Epithelial cell of proximal tubule (primary cell): ENCODE measurements around the gene CD200R1L. TPM values are rescaled to one million over a fixed set of nuclear protein-coding genes. Genes with fewer than 3 reads are reported as not detected.

Experiments used
- DNase-seq: peaks from one replicate; pipeline ENCODE4 v3.0.0-alpha.2; 2011; ENCODE audit warnings: low read depth
- H3K4me3 ChIP-seq: 2 replicates; pipeline ENCODE4 v1.5.1; 2011; ENCODE audit warnings: low read depth, mild to moderate bottlenecking, low read length
- CTCF ChIP-seq: conservative IDR thresholded peaks from 2 replicates; pipeline ENCODE4 v1.5.1; 2012; ENCODE audit warnings: low read depth, mild to moderate bottlenecking, low read length
- total RNA-seq: library from RNA; depleted of rRNA; stranded (reverse); fragments of >200 nt; gene quantifications from 2 replicates; pipeline ENCODE4 v1.2.3, GENCODE V29; 2015

CD200R1L gene
- total RNA-seq, 1 donor from 2014 or later: not detected

GRCh38 chr3:112806903-112807302 is 39.8 kb downstream of the CD200R1L start:
- no peak for DNase-seq
- H3K4me3 ChIP-seq: no peak overlapping the region
- no peak for TF ChIP-seq CTCF

GRCh38 chr3:112805126-112805525 is 41.5 kb downstream of the CD200R1L start:
- TF ChIP-seq CTCF: no peak
- no peak for DNase-seq
- H3K4me3 ChIP-seq: no peak overlapping the region

- DNase-seq: no peak
- no peak for TF ChIP-seq CTCF
- H3K4me3 ChIP-seq: no peak overlapping the region
Observed at GRCh38 chr3:112804021-112804420, 42.6 kb downstream of the CD200R1L start.

GRCh38 chr3:112803467-112803866 is 43.2 kb downstream of the CD200R1L start:
- H3K4me3 ChIP-seq: no peak overlapping the region
- DNase-seq: no peak
- TF ChIP-seq CTCF: no peak

- no peak overlapping the region for H3K4me3 ChIP-seq
- TF ChIP-seq CTCF: no peak
- DNase-seq: no peak
Observed at GRCh38 chr3:112802338-112802737, 44.3 kb downstream of the CD200R1L start.

- DNase-seq: no peak
- H3K4me3 ChIP-seq: no peak overlapping the region
- no peak for TF ChIP-seq CTCF
Observed at GRCh38 chr3:112799946-112800345, 46.7 kb downstream of the CD200R1L start.

- H3K4me3 ChIP-seq: no peak overlapping the region
- TF ChIP-seq CTCF: no peak
- DNase-seq: no peak
Observed at GRCh38 chr3:112794622-112795172, 52.0 kb downstream of the CD200R1L start.
